Tibial artery (tissue), 4 donors: ENCODE data around the gene PAMR1.
"Not testable (repeated sequence)": the region's sequence is repeated elsewhere in the genome, so short reads cannot be mapped to it uniquely, and the experiment has no call there.

Experiments used
- DNase-seq, 2 donors: peaks; one replicate each; pipeline ENCODE4 v3.0.0-alpha.2; 2019
- H3K27ac ChIP-seq, 2 donors: fragments of 200-600 bp; sonication (generic) in 1 of 2; 1 replicate in 1 of 2; 2 replicates in 1 of 2; pipeline ENCODE4 v1.5.1; 2018 to 2019; ENCODE audit warnings: mild to moderate bottlenecking in 1 of 2
- H3K27me3 ChIP-seq, 2 donors: fragments of 200-600 bp; sonication (generic) in 1 of 2; one replicate each; pipeline versions ENCODE4 v1.5.1 to v1.6.0; 2016 to 2019
- H3K36me3 ChIP-seq, 3 donors: fragments of 200-600 bp; sonication (generic) in 2 of 3; one replicate each; pipeline ENCODE4 v1.5.1; 2016 to 2019; ENCODE audit warnings: mild to moderate bottlenecking in 2 of 3
- H3K4me1 ChIP-seq, 4 donors: fragments of 200-600 bp; sonication (generic) in 2 of 4; 1 replicate in 3 of 4; 2 replicates in 1 of 4; pipeline ENCODE4 v1.5.1; 2016 to 2019
- H3K4me3 ChIP-seq, 2 donors: fragments of 200-600 bp; sonication (generic) in 1 of 2; 1 replicate in 1 of 2; 2 replicates in 1 of 2; pipeline ENCODE4 v1.5.1; 2018 to 2019; ENCODE audit warnings: mild to moderate bottlenecking in 2 of 2
- H3K9me3 ChIP-seq, 3 donors: fragments of 200-600 bp; sonication (generic) in 1 of 3; one replicate each; pipeline ENCODE4 v1.5.1; 2016 to 2019
- intact Hi-C: fragments of 100-400 bp; cut with DNase I; formaldehyde crosslinking; loops from one replicate; pipeline ENCODE4 v1.15.0; 2023; ENCODE audit warnings: low total_unique reads
- TF ChIP-seq, protein P1 (sequence below), 2 experiments: fragments of 200-600 bp in 1 of 2; fragments of 450-650 bp in 1 of 2; IDR thresholded peaks; one replicate each; pipeline ENCODE4 v1.5.1; 2017 to 2019; ENCODE audit warnings: antibody characterized with exemption in 2 of 2, mild to moderate bottlenecking in 1 of 2, moderate library complexity in 1 of 2

PAMR1 gene

DNA sequence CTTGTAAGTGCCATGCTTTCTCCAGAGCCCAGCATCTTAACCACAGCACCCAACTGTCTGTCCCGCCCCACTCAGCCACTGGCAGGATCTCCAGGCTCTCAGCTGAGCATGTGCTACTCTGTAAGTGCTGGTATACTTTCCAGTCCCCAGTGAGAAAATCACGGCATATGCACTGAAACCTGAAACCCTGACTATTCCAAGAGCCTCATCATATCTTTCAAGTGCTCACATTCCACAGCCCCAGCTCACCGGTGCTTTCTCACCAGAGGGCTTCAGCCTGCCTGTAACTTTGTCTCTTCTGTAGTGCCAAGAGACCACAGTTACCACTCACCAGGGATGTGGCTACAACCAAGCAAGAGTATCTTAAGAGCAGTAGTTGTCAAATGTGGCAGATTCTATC is 24.4 kb upstream of the PAMR1 start:
- Histone ChIP-seq H3K27me3 (no peaks in the 10 kb centered on the region), H3K4me1 (no peaks in the 10 kb centered on the region), H3K36me3 (no peaks in the 10 kb centered on the region), H3K4me3 (no peak overlapping the region), H3K9me3 (no peaks in the 10 kb centered on the region), H3K27ac (no peak overlapping the region)
- intact Hi-C loops, result no loop called here
- TF ChIP-seq, protein P1, sequence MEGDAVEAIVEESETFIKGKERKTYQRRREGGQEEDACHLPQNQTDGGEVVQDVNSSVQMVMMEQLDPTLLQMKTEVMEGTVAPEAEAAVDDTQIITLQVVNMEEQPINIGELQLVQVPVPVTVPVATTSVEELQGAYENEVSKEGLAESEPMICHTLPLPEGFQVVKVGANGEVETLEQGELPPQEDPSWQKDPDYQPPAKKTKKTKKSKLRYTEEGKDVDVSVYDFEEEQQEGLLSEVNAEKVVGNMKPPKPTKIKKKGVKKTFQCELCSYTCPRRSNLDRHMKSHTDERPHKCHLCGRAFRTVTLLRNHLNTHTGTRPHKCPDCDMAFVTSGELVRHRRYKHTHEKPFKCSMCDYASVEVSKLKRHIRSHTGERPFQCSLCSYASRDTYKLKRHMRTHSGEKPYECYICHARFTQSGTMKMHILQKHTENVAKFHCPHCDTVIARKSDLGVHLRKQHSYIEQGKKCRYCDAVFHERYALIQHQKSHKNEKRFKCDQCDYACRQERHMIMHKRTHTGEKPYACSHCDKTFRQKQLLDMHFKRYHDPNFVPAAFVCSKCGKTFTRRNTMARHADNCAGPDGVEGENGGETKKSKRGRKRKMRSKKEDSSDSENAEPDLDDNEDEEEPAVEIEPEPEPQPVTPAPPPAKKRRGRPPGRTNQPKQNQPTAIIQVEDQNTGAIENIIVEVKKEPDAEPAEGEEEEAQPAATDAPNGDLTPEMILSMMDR (IDR thresholded peaks at IDR 0.05), result no peak
- no peak for DNase-seq

DNA sequence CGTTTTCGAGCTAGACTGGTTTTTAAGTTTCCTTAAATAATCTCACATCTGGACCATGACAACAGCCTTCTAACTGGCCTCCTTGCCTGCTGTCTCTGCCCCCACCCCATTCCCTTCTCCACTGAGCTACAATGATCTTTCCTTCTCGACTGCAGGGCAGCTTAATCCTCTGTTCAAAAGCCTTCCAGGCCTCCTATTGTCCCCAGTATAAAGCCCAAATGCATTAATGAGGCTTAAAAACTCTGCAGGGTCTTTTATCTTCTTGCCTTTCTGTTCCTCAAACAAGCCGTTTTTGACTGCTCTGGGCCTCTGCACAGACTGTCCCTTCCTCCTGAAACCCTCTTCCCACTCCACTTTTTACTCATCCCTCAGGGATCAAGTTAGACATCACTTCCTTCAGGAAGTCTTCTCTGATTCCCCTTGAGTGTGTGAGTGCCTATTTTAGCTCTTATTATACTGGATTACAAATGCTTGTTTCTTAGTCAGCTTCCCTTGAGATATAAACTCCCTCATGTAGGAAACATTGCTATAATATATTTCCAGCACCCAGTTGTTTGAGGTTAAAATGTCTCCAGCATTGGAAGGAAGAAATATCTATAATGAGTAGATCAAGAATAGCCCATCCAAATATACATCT is 23.6 kb upstream of the PAMR1 start:
- intact Hi-C loops, result no loop called here
- TF ChIP-seq, protein P1 (IDR thresholded peaks at IDR 0.05), result no peak
- DNase-seq, result no peak
- H3K9me3 ChIP-seq, result no peaks in the 10 kb centered on the region
- no peak overlapping the region for H3K27ac ChIP-seq
- H3K27me3 ChIP-seq, result no peaks in the 10 kb centered on the region
- H3K4me1 ChIP-seq, result no peaks in the 10 kb centered on the region
- H3K36me3 ChIP-seq, result no peaks in the 10 kb centered on the region
- H3K4me3 ChIP-seq, result no peak overlapping the region

DNA sequence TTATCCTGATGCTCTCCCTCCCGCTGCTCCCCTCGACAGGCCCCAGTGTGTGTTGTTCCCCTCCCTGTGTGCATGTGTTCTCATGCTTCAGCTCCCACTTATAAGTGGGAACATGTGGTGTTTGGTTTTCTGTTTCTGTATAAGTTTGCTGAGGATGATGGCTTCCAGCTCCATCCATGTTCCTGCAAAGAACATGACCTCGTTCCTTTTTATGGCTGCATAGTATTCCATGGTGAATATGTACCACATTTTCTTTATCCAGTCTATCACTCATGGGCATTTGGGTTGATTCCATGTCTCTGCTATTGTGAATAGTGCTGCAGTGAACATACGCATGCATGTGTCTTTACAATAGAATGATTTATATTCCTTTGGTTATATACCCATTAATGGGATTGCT is 22.6 kb upstream of the PAMR1 start:
- H3K4me1 ChIP-seq, H3K27me3 ChIP-seq, H3K4me3 ChIP-seq, H3K9me3 ChIP-seq, DNase-seq, H3K27ac ChIP-seq, intact Hi-C loops, H3K36me3 ChIP-seq: not testable (repeated sequence)

DNA sequence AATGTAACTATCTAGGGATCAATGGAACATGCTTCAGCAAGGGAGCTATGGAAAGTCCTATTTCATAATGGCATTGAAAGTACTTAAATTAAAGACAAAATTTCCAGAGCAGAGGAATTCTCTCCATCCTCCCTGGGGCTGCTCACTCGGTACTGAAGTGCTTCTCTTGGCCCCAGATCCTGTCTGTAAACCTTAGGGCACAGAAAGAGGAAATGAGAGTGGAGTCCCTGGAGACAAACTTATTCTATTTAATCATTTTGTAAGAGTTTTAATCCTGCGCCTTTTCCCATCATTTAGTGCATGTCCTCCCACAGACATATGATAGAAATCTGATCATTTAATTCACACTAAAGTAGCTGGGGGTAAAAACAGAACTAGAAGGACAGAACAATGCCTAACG is 20.9 kb upstream of the PAMR1 start:
- no peak for DNase-seq
- Histone ChIP-seq H3K36me3 (no peaks in the 10 kb centered on the region), H3K9me3 (no peaks in the 10 kb centered on the region), H3K27me3 (no peaks in the 10 kb centered on the region), H3K4me3 (no peak overlapping the region), H3K4me1 (peaks cover 0 to 16% (median 6%) of the 10 kb centered on the region in 4 donors), H3K27ac (no peak overlapping the region)
- intact Hi-C loops, result no loop called here
- TF ChIP-seq, protein P1 (IDR thresholded peaks at IDR 0.05), result no peak

DNA sequence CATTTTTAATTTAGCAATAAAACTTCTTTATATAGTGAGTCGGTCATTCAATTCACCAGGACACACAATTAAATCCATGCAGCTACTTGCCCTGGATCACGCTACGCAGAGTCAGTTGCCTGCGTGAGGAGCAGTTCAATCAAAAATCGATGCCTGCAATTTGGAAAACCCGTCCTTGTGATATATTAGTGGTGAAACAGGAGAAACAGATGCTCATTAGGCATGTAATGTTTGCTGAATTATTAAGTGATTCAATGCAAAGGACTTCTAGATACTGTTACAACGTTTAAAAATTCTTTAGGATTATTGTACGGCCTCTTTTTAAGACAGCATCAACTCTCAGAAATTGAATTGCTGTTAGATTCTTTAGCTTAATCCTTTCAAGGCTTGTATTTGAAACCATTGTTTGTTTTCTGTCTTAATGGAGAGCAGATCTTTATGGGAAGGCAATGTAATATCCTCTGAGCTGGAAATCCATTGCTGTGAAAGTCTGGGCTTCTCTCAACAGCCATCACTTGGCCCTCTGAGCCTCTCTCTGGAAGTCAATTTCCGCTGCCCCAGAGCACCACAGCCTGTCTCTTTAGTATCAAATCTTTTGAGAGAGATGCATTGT is 20.1 kb upstream of the PAMR1 start:
- Histone ChIP-seq H3K27ac (no peak overlapping the region), H3K9me3 (no peaks in the 10 kb centered on the region), H3K4me1 (peaks cover 0 to 22% (median 6%) of the 10 kb centered on the region in 4 donors), H3K4me3 (no peak overlapping the region), H3K36me3 (no peaks in the 10 kb centered on the region), H3K27me3 (no peaks in the 10 kb centered on the region)
- intact Hi-C loops, result no loop called here
- TF ChIP-seq, protein P1 (IDR thresholded peaks at IDR 0.05), result no peak
- DNase-seq, result no peak

DNA sequence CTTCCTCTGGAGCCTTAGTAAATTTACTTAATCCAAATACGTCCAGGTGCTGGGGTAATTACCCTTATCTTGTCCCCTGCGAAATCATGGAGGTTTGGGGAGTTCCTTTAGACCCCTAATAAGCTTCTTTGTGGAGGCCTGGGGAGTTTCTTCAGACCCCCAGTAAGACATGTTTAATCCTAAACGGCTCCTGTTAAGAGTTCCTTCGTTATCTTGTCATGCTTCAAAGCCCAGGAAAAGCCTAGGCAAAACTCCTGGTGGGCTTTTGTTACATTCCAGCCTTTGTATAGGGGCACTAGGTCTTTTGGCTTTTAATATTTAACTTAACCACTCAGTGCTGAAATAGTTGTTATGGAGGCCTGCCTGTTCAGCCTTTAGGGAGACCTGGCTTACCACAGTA is 18.1 kb upstream of the PAMR1 start:
- TF ChIP-seq, protein P1 (IDR thresholded peaks at IDR 0.05), result no peak
- no peak overlapping the region for H3K4me3 ChIP-seq
- intact Hi-C loops, result no loop called here
- H3K27me3 ChIP-seq, result no peaks in the 10 kb centered on the region
- no peak overlapping the region for H3K27ac ChIP-seq
- DNase-seq, result no peak
- peaks cover 0 to 22% (median 6%) of the 10 kb centered on the region in 4 donors for H3K4me1 ChIP-seq
- no peaks in the 10 kb centered on the region for H3K9me3 ChIP-seq
- no peaks in the 10 kb centered on the region for H3K36me3 ChIP-seq
